H1 (cell line): Measurements from ENCODE around the gene SRGAP3. TPM values are rescaled to one million over a fixed set of nuclear protein-coding genes. Genes with fewer than 3 reads are reported as not detected.

ENCODE experiments used
- CEBPB ChIP-seq: IDR thresholded peaks from 2 replicates; pipeline ENCODE4 v1.6.1; 2012; ENCODE audit warnings: low read depth, low read length
- KDM5A ChIP-seq: fragments of 200-600 bp; IDR thresholded peaks from 2 replicates; pipeline ENCODE4 v1.7.1; 2012; ENCODE audit warnings: mild to moderate bottlenecking, low read length, inconsistent platforms, mixed read lengths
- SIX5 ChIP-seq: IDR thresholded peaks from 2 replicates; pipeline ENCODE4 v1.6.1; 2011; ENCODE audit warnings: mild to moderate bottlenecking, low read depth, low read length
- TAF1 ChIP-seq: IDR thresholded peaks from 2 replicates; pipeline ENCODE4 v1.6.1; 2011; ENCODE audit warnings: mild to moderate bottlenecking, low read depth, low read length
- YY1 ChIP-seq: IDR thresholded peaks from 2 replicates; pipeline ENCODE4 v1.6.1; 2011; ENCODE audit warnings: low read depth, mild to moderate bottlenecking, low read length
- polyA plus RNA-seq, 7 experiments: library from polyadenylated mRNA; depleted of rRNA in 3 of 7; stranded (reverse) in 5 of 7; unstranded in 2 of 7; fragments of >200 nt in 5 of 7; fragments of 200-250 nt in 2 of 7; gene quantifications; 1 replicate in 5 of 7; 2 replicates in 1 of 7; 4 replicates in 1 of 7; pipeline versions ENCODE4 v1.2.1 to v1.2.3, GENCODE V29; 2011 to 2013; ENCODE audit warnings: missing spikeins in 2 of 7, mixed read lengths in 2 of 7
- total RNA-seq: library from RNA; stranded (reverse); fragmentation: NEBNext Ultra II Directional; extraction: Animal tissue kit (Norgen Biotek cat#: 25700); gene quantifications from 2 replicates; pipeline ENCODE4 v1.2.1, GENCODE V29; 2021

The SRGAP3 gene
- total and polyA plus RNA-seq, 2 of the 8 experiments (the other 6 are each of a cell fraction or from before 2014, with no cell fraction given), result 5.8 to 11.4 TPM

DNA sequence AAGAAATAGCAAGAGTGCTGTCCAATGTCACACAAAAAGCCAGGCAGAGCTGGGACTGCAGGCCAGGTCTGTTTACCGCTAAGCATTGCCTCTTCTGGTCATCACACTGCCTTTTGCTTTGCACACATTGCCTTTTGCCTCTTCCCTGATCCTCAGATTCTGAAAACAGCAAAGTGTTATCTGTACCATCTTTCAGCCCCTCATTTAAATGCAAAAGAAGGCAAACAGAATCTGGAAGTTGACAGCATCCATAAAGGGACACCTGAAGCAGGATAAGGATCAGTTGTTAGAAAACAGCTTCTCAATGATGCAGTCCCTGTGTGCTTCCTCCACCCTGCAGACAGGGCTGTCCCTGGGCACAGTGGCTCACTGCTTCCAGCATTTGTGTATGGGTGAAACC lies 179.5 kb downstream of the SRGAP3 start (continued):
- TF ChIP-seq SIX5, result no peak
- TF ChIP-seq YY1, result no peak
- no peak for TF ChIP-seq KDM5A
- no peak for TF ChIP-seq TAF1
- no peak for TF ChIP-seq CEBPB
